NCI-H345 (cell line): ENCODE measurements around the gene HPRT1.

Source experiments
- DNase-seq: peaks from one replicate; lab custom pipeline; 2025; lab: John Stamatoyannopoulos, UW

HPRT1 gene

GRCh38 chrX:134476284-134476683, 16.3 kb downstream of the HPRT1 start:
- no peak for DNase-seq

GRCh38 chrX:134478374-134478773, 18.4 kb downstream of the HPRT1 start:
- no peak for DNase-seq

- DNase-seq, result no peak
Measured at GRCh38 chrX:134480061-134480460, 20.1 kb downstream of the HPRT1 start.

DNA sequence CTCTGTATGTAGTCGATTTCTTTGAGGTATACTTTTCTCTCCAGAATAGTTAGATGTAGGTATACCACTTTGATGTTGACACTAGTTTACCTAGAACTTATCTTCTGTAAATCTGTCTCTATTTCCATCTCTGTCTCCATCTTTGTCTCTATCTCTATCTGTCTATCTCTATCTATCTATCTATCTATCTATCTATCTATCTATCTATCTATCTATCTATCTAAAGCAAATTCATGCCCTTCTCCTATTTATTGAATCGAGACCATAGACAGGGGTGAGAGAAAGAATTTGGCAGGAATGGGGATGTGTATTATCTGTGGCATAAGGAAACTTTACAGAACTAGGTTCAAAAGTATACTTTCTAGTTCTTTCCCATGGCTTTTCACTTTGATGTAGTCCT, 21.4 kb downstream of the HPRT1 start:
- no peak for DNase-seq

DNA sequence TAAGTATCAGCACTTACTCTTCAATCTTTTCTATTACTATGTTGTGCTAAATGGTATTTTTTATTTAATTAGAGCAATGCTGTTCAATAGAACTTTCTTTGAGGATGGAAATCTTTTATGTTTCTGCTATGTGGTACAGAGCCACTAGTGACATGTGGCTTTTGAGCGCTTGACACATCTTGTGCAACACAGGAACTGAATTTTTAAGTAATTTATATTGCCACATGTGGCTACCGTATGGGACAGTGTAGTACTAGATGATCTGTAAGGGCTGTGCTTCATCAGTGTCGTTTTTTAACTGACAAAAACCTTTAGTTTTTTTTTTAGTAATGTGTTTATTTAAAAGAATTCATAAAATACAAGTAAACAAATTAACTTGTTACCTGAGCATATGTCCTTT, 22.4 kb downstream of the HPRT1 start:
- no peak for DNase-seq

- DNase-seq, result peak; percentile 10
Measured at GRCh38 chrX:134484039-134484438, 24.1 kb downstream of the HPRT1 start.

- DNase-seq, result no peak
Measured at GRCh38 chrX:134501941-134502340, 42.0 kb downstream of the HPRT1 start.

DNA sequence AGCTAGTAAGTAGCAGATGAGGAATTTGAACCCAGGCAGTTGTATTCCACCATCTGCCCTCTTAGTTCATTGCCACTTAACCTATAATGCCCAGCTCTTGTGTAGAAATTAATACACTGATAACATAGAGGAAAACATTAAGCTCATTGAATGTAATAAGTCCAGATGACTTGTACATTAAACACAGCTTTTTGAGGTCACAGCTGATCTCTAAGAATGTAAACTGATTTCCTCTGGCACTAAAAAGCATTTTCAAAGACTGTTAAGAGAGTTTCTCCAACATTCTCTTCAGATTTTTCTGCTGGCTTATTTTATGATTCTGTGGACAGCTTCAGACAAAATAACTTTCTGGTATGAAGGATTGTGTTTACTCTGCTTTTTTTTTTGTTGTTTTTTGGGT, 42.7 kb downstream of the HPRT1 start:
- DNase-seq, result no peak

DNA sequence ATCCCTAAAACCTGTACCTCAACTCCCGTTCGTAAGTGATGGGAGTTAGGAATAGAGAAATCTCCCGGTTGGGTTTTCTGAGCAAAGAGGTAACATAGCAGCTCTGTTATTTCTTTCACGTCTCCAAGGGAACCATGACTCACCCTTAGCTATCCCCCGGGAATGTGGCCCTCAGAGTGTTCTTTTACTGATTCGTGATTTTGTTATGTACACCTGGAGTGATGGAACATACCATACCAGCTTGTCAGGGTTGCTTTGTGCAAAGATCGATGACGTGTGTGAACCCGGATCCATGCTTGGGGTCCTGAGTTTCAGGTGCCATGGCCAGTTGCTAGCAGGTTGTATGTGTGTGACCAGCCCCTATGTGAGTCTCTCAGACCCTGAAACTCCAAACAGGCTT, 52.6 kb downstream of the HPRT1 start:
- DNase-seq, result no peak

DNA sequence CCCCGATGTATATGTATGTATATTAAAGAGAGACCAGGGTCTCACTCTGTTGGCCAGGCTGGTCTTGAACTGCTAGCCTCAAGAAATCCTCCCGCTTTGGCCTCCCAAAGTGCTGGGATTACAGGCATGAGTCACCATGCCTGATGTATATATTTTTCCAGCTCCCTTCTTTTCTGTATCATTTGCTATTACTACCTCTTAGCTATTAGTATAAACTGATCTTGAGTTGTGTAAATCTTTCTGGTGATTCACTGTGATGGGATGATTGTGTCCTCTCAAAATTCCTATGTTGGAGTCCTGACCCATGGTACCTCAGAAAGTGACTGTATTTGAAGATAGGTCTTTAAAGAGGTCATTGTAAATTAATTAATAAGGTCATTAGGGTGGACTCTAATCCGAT, 53.1 kb downstream of the HPRT1 start:
- DNase-seq, result no peak

DNA sequence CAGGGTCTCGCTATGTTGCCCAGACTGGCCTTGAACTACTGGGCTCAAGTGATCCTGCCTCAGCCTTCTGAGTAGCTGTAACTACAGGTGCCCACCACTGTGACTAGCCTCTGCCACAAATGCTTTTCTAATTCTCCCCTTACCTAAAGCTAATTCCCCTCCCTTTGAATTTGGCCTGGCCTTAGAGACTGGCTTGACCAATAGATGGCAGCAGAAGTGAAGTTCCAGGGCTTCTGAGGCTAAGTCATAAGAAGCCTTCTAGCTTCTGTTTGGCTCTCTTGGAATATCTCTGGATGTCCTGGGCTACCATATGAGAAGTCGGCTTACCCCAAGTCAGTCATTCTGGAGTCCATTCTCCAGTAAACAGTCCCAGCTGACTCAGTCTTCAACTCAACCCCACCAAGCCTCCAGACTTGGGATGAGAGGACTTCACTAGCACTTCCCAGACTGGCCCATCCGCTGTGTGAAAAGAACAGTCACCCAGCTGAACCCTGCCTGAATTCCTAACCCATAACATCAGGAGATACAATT, 61.0 kb downstream of the HPRT1 start:
- DNase-seq, result peak; percentile 22

DNA sequence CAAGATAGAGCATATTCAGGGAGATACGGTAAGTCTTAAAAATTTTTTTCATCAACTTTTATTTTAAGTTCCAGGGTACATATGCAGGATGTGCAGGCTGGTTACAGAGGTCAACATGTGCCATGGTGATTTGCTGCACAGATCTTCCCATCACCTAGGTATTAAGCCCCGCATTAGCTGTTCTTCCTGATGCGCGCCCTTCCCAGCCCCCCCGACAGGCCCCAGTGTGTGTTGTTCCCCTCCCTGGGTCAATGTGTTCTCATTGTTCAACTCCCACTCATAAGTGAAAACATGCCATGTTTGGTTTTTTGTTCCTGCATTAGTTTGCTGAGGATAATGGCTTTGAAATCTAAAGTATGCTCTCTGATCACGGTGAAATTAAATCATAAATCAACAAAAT, 64.2 kb downstream of the HPRT1 start:
- no peak for DNase-seq

DNA sequence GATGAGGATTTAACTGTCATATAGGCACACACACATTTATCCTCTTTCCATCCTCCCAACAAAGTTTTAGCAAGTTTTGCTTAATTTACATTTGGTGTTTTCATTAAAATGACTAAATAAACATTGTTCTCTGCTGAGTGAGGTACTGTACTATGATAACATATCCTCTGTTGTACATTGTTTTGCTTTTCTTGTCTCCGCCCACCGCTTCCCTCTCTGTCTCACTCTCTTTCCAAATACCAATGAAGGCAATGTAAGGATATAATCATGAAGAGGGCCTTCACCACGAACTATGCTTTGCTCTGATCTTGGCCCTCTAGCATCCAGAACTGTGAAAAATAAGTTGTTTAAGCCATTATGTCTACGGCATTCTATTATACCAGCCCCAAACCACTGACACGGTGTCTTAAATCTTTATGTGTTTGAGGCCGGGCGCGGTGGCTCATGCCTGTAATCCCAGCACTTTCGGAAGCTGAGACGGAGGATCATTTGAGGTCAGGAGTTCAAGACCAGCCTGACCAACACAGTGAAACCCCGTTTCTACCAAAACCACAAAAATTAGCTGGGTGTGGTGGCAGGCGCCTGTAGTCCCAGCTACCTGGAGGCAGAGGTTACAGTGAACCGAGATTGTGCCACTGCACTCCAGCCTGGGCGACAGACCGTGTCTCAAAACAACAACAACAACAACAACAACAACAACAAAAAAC, 65.3 kb downstream of the HPRT1 start:
- DNase-seq, result no peak

DNA sequence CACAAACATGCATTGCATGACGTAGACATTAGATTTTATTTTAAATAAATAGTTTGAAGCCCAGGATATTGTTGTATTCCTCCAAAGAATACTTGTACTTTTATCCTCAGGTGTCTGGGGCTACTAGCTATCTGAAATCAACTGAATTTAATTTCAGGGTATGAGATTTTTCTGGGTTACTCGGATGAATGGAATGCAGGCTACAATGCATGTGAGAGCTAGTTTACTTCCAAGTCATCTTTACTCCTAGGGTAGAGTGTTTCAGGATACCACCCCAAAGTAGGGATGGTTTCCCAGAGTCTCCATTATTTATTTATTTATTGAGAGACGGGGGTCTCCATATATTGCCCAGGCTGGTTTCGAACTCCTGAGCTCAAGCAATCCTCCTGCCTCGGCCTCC, 66.4 kb downstream of the HPRT1 start:
- no peak for DNase-seq

DNA sequence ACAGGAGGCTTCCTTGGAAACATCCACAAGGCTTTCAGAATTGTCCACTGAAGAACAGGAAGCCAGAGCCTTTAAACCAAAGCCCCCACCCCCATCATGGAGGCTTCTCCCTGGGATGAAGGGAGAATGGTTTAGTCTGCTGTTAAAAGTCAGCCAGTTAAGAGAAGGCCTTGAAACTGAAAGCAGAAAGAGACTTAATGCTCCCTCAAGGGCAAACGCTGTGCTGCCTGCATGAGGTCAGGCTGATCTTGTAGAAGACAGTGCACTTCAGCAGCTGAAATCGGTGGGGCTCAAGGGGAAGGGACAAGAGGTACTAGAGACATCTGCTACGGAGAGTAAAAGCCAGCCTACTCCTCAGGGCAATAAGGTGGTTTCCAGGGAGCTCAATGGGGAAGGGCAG, 69.0 kb downstream of the HPRT1 start:
- no peak for DNase-seq

DNA sequence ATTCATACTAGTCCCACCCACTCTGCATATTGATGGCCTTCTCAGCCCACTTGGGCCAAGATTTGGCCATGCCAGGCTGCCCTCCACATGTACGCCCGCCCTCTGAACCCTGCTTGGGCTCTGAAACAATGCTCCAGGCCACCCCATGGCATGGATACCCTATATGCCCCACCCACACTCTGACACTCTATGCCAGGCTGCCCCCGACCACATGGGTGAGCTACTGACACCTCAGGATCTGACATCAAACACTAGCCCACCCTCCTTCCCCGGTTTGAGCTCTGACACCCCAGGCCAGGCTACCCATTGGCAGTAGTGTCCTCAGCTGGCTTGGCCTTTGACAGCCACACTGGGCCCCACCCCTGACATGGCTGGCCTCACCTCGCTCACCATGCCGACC, 69.5 kb downstream of the HPRT1 start:
- no peak for DNase-seq

- DNase-seq, result no peak
Measured at GRCh38 chrX:134530845-134531244, 70.9 kb downstream of the HPRT1 start.

DNA sequence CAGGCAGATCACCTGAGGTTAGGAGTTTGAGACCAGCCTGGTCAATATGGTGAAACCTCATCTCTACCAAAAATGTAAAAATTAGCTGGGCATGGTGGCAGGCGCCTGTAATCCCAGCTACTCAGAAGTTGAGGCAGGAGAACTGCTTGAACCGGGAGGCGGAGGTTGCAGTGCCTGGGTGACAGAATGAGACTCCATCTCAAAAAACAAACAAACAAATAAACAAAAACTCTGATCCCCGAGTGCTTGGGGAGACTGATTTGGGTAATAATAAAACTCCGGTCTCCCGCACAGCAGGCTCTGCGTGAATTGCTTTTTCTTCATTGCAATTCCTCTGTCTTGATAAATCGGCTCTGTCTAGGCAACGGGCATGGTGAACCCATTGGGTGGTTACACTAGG, 73.4 kb downstream of the HPRT1 start:
- DNase-seq, result no peak

DNA sequence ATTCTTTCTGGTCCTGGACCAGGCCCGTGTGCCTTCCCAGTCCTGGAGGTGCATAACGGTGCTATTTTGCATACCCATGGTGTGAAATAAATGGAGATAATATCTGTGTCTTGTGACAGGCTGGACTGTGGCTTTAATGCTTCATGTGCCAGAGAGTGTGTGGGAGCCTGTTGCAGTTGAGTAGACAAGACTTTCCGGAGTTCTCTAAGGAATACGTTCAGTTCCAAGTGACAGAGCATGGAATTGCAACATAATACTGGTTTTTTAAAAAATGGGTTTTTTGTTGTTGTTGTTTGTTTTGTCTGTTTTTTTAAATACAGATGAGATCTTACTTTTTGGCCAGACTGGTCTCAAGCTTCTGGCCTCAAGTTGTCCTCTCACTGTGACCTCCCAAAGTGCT, 74.0 kb downstream of the HPRT1 start:
- DNase-seq, result no peak

DNA sequence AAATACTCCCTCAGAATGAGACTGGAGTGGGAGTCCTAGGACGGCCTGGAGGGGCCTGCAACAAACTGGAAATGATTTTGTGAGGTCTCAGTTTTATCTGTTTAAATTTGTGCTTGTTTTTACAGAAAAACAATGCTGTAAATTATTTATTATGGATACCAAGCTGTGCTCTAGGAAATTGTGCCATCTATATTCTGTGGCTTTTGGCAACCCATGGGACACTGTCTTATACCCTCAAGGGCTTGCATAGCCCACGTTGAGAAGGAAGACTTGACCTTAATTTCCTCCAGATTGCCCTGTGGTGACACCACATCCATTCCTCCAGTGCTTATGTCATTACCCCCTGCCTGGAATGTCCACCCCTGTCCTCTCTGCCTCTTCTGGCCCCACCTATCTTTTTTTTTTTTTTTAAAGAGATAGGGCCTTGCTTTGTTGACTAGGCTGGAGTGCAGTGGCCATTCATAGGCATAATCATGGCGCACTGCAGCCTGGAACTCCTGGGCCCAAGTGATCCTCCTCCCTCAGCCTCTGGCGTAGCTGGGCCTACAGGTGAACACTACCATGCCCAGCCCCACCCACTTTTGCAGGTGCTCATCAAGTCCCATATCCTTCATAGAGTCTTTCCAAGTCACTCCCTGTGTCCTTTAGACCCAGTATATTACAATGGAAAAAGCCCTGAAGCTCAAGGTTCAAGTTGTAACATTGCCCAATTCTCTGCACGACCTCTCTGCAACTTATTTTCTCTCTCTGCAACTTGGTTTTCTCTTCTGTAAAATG, 77.4 kb downstream of the HPRT1 start:
- DNase-seq, result no peak

DNA sequence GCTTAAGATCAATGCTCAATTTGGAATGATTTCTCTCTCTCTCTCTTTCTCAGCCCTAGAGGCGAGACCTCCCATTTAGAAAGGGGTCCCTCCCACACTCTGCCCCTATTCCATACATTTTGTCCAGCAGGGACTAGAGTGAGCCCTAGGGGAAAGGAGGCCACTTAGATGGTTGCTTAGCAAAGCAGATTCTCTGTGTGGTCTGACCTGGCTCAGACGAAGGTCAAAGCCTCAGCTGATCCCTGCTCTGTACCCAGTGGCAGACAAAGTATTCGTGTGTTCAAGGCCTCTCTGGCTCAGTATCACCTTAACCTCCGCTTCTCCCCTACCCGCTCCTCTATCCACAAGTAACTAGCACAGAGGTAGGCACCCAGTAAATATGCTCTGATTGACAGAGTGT, 78.4 kb downstream of the HPRT1 start:
- no peak for DNase-seq

GRCh38 chrX:134541906-134542305, 81.9 kb downstream of the HPRT1 start:
- DNase-seq, result no peak

DNA sequence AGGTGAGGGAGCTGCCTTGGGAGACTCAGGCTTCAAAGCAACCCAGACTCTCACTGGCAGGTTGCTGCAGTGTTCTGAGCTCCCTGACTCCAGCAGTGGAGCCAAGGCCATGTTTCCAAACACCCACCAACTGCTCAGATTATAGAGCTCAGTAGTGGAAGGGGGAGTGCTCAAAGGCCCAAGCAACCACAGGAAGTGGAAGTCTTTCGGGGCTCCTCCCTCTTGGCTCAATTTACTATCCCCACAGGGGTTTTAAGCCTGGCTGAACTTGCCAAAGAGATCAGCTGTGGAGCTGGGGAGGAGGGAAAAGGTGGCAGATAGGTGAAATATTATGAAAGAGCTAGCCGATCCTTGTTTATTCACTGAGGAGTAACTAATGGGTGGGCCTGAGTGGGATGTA, 82.5 kb downstream of the HPRT1 start:
- peak; percentile 55 for DNase-seq

DNA sequence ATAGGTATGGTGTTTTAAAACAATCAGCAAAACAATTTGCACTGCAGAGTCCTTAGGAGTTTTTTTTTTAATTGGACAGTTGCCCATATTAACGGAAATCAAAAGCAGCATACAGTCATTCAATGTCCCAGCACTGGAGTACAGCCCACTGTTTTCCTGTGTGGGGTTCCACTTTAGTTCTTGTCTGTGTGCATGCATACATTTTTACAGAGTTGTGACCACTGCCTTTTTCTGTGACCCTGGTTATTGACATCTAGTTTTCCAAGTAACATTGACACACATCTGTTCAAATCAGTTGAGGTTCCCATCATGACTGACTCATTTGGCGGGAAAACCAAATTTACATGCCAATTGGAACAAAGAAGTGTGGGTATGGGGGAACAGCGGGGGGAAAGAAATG, 83.3 kb downstream of the HPRT1 start:
- DNase-seq, result no peak
